ENCODE measurements around the gene BCL2. TPM values are rescaled to one million over a fixed set of nuclear protein-coding genes. Genes with fewer than 3 reads are reported as not detected.

BCL2 gene
- total RNA-seq, 4 donors from 2014 or later = 14.3 to 34.8 (median 23.5) TPM

GRCh38 chr18:63126134-63127069 lies 193.2 kb downstream of the BCL2 start:
- intact Hi-C loops (cut with DNase I; ENCODE audit: low total_unique reads) (no loop called here), in situ Hi-C loops (cut with MboI; ENCODE audit: low pct_ligation_motif_present in 1 of 4, low pct_unique_long_range_greater_than_20kb in 1 of 4, low sequenced_read_pairs in 3 of 4) (loop anchor here in 3 of 4 donors (25.0 kb wide), 1 partner anchor 311 kb away; no protein-coding TSS in a partner anchor)
- H3K9me3 ChIP-seq = no peaks in the 10 kb centered on the region
- H3K36me3 ChIP-seq = no peaks in the 10 kb centered on the region
- no peaks in the 10 kb centered on the region for H3K27me3 ChIP-seq
- DNase-seq = no peak
- TF ChIP-seq EP300 (IDR thresholded peaks at IDR 0.05; ENCODE audit: low read depth) (no peak), POLR2AphosphoS5 (IDR thresholded peaks at IDR 0.05) (no peak), POLR2A (IDR thresholded peaks at IDR 0.05) (no peak)
- TF ChIP-seq, protein P1, sequence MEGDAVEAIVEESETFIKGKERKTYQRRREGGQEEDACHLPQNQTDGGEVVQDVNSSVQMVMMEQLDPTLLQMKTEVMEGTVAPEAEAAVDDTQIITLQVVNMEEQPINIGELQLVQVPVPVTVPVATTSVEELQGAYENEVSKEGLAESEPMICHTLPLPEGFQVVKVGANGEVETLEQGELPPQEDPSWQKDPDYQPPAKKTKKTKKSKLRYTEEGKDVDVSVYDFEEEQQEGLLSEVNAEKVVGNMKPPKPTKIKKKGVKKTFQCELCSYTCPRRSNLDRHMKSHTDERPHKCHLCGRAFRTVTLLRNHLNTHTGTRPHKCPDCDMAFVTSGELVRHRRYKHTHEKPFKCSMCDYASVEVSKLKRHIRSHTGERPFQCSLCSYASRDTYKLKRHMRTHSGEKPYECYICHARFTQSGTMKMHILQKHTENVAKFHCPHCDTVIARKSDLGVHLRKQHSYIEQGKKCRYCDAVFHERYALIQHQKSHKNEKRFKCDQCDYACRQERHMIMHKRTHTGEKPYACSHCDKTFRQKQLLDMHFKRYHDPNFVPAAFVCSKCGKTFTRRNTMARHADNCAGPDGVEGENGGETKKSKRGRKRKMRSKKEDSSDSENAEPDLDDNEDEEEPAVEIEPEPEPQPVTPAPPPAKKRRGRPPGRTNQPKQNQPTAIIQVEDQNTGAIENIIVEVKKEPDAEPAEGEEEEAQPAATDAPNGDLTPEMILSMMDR (IDR thresholded peaks at IDR 0.05) = no peak
- H3K27ac ChIP-seq = no peak overlapping the region
- 81 to 82% methylated on average over 8 to 12 of the region's 12 CpGs for WGBS, 2 donors (ENCODE audit: low coverage in 1 of 2)
- no peak overlapping the region for H3K4me3 ChIP-seq
- peaks cover 0 to 4% (median 3%) of the 10 kb centered on the region in 4 donors for H3K4me1 ChIP-seq

- Histone ChIP-seq H3K4me1 (no peaks in the 10 kb centered on the region), H3K36me3 (no peaks in the 10 kb centered on the region), H3K9me3 (no peaks in the 10 kb centered on the region), H3K27ac (no peak overlapping the region), H3K27me3 (no peaks in the 10 kb centered on the region), H3K4me3 (no peak overlapping the region)
- no peak for TF ChIP-seq EP300 (IDR thresholded peaks at IDR 0.05; ENCODE audit: low read depth)
- TF ChIP-seq, protein P1 (IDR thresholded peaks at IDR 0.05) = no peak
- no peak for TF ChIP-seq POLR2A (IDR thresholded peaks at IDR 0.05)
- no peak for TF ChIP-seq POLR2AphosphoS5 (IDR thresholded peaks at IDR 0.05)
- 38 to 71% methylated on average over 4 of the region's 4 CpGs for WGBS, 2 donors (ENCODE audit: low coverage in 1 of 2)
- intact Hi-C loops (cut with DNase I; ENCODE audit: low total_unique reads) = no loop called here
- in situ Hi-C loops (cut with MboI; ENCODE audit: low pct_ligation_motif_present in 1 of 4, low pct_unique_long_range_greater_than_20kb in 1 of 4, low sequenced_read_pairs in 3 of 4) = no loop called here
- DNase-seq = no peak
Observed at GRCh38 chr18:63120620-63121019, 198.9 kb downstream of the BCL2 start.

DNA sequence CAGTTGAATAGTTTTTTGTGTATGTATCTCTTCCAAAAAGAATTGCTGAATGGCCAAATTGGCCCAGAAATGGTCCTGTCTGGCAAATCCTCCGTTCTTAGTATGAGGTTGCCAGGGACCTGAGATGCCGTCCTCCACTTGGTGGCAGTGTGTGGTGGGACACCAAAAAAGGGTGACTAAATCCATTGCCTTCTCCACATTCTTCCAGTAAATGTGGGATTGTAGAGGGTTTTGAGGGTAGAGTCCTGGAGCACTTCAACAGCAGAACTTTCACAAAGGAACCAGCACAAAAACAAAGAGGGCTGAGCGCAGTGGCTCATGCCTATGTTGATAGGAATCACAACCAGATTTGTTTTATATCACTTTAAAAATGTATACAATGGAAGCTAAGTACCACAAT lies 199.9 kb downstream of the BCL2 start:
- no peak for TF ChIP-seq POLR2A (IDR thresholded peaks at IDR 0.05)
- TF ChIP-seq, protein P1 (IDR thresholded peaks at IDR 0.05) = peak in 4 of 5 experiments; percentile 34 to 37 (median 35)
- TF ChIP-seq POLR2AphosphoS5 (IDR thresholded peaks at IDR 0.05) = no peak
- no peak for DNase-seq
- H3K9me3 ChIP-seq = no peaks in the 10 kb centered on the region
- intact Hi-C loops (cut with DNase I; ENCODE audit: low total_unique reads) = no loop called here
- no peaks in the 10 kb centered on the region for H3K36me3 ChIP-seq
- 46 to 50% methylated on average over 1 to 3 of the region's 3 CpGs for WGBS, 2 donors (ENCODE audit: low coverage in 1 of 2)
- no peaks in the 10 kb centered on the region for H3K27me3 ChIP-seq
- no peak overlapping the region for H3K4me3 ChIP-seq
- in situ Hi-C loops (cut with MboI; ENCODE audit: low pct_ligation_motif_present in 1 of 4, low pct_unique_long_range_greater_than_20kb in 1 of 4, low sequenced_read_pairs in 3 of 4) = loop anchor here in 1 of 4 donors (10.0 kb wide), 1 partner anchor 105 kb away; no protein-coding TSS in a partner anchor
- H3K27ac ChIP-seq = no peak overlapping the region
- no peaks in the 10 kb centered on the region for H3K4me1 ChIP-seq

DNA sequence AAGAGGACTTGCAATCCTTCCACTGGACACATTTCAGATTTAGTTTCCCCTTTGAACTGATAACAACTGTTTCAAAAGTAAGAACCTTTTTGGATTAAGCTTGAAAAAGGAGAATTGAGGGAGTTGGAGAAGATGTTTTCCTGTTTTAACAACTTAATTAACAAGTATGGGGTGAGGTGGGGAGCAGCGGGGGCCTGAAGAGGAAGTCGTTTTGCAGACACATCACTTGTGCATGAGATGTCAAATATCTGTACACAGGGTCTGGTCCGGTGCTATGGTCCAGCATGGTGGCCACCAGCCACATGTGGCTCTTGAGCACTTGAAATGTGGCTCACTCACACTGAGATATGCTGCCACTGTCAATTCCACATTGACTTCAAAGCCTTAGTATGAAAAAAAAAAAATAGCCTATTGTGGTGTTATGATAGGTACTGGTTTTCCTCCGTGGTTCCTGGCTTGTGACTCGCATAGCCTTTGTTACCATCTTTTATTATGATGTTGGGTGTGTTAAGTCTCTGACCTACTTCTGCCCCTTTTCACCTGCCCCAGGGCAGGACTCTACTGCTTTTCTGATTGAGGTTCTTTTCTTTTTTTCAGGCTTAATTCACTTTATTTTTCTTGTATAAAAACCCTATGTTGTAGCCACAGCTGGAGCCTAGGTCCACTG lies 205.5 kb downstream of the BCL2 start:
- Histone ChIP-seq H3K4me3 (no peak overlapping the region), H3K36me3 (no peaks in the 10 kb centered on the region), H3K27me3 (no peaks in the 10 kb centered on the region), H3K27ac (no peak overlapping the region), H3K4me1 (peaks cover 0 to 15% (median 9%) of the 10 kb centered on the region in 4 donors), H3K9me3 (no peaks in the 10 kb centered on the region)
- no peak for DNase-seq
- TF ChIP-seq POLR2A (IDR thresholded peaks at IDR 0.05) (no peak), POLR2AphosphoS5 (IDR thresholded peaks at IDR 0.05) (no peak), EP300 (IDR thresholded peaks at IDR 0.05; ENCODE audit: low read depth) (no peak)
- TF ChIP-seq, protein P1 (IDR thresholded peaks at IDR 0.05) = no peak
- in situ Hi-C loops (cut with MboI; ENCODE audit: low pct_ligation_motif_present in 1 of 4, low pct_unique_long_range_greater_than_20kb in 1 of 4, low sequenced_read_pairs in 3 of 4) (loop anchor here in 1 of 4 donors (10.0 kb wide), 1 partner anchor 99 kb away; no protein-coding TSS in a partner anchor), intact Hi-C loops (cut with DNase I; ENCODE audit: low total_unique reads) (no loop called here)
- WGBS, 2 donors (ENCODE audit: low coverage in 1 of 2) = 65 to 68% methylated on average over 5 of the region's 5 CpGs

Measured in transverse colon (tissue), 4 donors.